PC-3 (cell line): Measurements from ENCODE around the gene PRR14L. TPM values are rescaled to one million over a fixed set of nuclear protein-coding genes. Genes with fewer than 3 reads are reported as not detected.
A peak's percentile ranks its signal among the peaks of the same experiment; 100 is the strongest.

ENCODE experiments used
- ATAC-seq: fragments of 200-7000 bp; cut with Tn5 transposase; 2 replicates; pipeline ENCODE4 v1.9.1; 2020; ENCODE audit warnings: mild to moderate bottlenecking, moderate library complexity
- BruUV-seq: library from RNA; stranded (reverse); fragments of 400-500 nt; replicated peaks from 2 replicates; lab custom pipeline; 2021; lab: Mats Ljungman, UMichigan
- CTCF ChIA-PET: fragments of 300-600 bp; sonication (Branson Sonifier 250); formaldehyde crosslinking; loops from one replicate; lab custom pipeline; 2022; ENCODE audit warnings: antibody characterized with exemption; lab: Charles Lee
- POLR2A ChIA-PET: fragments of 300-600 bp; sonication (Branson Sonifier 250); formaldehyde crosslinking; loops from one replicate; lab custom pipeline; 2022; ENCODE audit warnings: antibody characterized with exemption; ENCODE audit not compliant: unreplicated experiment; lab: Charles Lee
- DNase-seq: peaks from one replicate; pipeline ENCODE4 v3.0.0-alpha.2; 2015
- H2AFZ ChIP-seq: fragments of 300-600 bp; sonication (generic); 2 replicates; pipeline ENCODE4 v1.6.0; 2016; ENCODE audit warnings: antibody characterized with exemption, low read length
- H3F3A ChIP-seq: fragments of 300-600 bp; sonication (generic); one replicate; pipeline ENCODE4 v1.6.0; 2017; ENCODE audit warnings: antibody characterized with exemption, low read length, control low read depth, mild to moderate bottlenecking; ENCODE audit not compliant: unreplicated experiment
- H3K27ac ChIP-seq: fragments of 300-600 bp; sonication (generic); 2 replicates; pipeline ENCODE4 v1.5.1; 2016; ENCODE audit warnings: mild to moderate bottlenecking, low read length
- H3K27me3 ChIP-seq: fragments of 300-600 bp; sonication (generic); 2 replicates; pipeline ENCODE4 v1.6.1; 2016; ENCODE audit warnings: low read length, mixed read lengths
- H3K36me3 ChIP-seq: fragments of 300-600 bp; sonication (generic); 2 replicates; pipeline ENCODE4 v1.6.1; 2016; ENCODE audit warnings: low read depth, mixed run types, low read length, mixed read lengths
- H3K4me1 ChIP-seq: fragments of 300-600 bp; sonication (generic); 2 replicates; pipeline ENCODE4 v1.5.1; 2016; ENCODE audit warnings: low read length; ENCODE audit not compliant: insufficient read depth
- H3K4me2 ChIP-seq: fragments of 300-600 bp; sonication (generic); 2 replicates; pipeline ENCODE4 v1.6.0; 2016; ENCODE audit warnings: low read length
- H3K4me3 ChIP-seq: fragments of 300-600 bp; sonication (generic); 2 replicates; pipeline ENCODE4 v1.5.1; 2016; ENCODE audit warnings: mild to moderate bottlenecking, low read length, mixed read lengths
- H3K79me2 ChIP-seq: fragments of 300-600 bp; sonication (generic); 2 replicates; pipeline ENCODE4 v1.6.1; 2017; ENCODE audit warnings: low read length, mixed read lengths
- H3K9ac ChIP-seq: fragments of 300-600 bp; sonication (generic); 2 replicates; pipeline ENCODE4 v1.6.0; 2016; ENCODE audit warnings: mild to moderate bottlenecking, low read length
- H3K9me2 ChIP-seq: fragments of 300-600 bp; sonication (generic); replicated peaks from 2 replicates; pipeline ENCODE4 v1.6.1; 2016; ENCODE audit warnings: mixed run types, low read length, mixed read lengths
- H3K9me3 ChIP-seq: fragments of 300-600 bp; sonication (generic); 2 replicates; pipeline ENCODE4 v1.6.1; 2016; ENCODE audit warnings: low read length, mixed read lengths
- H4K20me1 ChIP-seq: fragments of 300-600 bp; sonication (generic); 2 replicates; pipeline ENCODE4 v1.6.1; 2016; ENCODE audit warnings: low read length, mixed read lengths
- EZH2 ChIP-seq: fragments of 300-600 bp; sonication (generic); IDR thresholded peaks from one replicate; pipeline ENCODE4 v1.6.1; 2017; ENCODE audit warnings: antibody characterized with exemption, mild to moderate bottlenecking, low read length; ENCODE audit not compliant: unreplicated experiment
- EZH2phosphoT487 ChIP-seq: fragments of 300-600 bp; sonication (generic); IDR thresholded peaks from 2 replicates; pipeline ENCODE4 v1.6.1; 2018; ENCODE audit warnings: mild to moderate bottlenecking, antibody characterized with exemption, low read length, borderline replicate concordance
- intact Hi-C: fragments of 100-400 bp; cut with micrococcal nuclease; formaldehyde crosslinking; loops from 2 replicates; pipeline ENCODE4 v1.9.0; 2023
- total RNA-seq: library from RNA; depleted of rRNA; stranded (reverse); fragments of >200 nt; gene quantifications from 2 replicates; pipeline ENCODE4 v1.2.3, GENCODE V29; 2014
- TF ChIP-seq, protein P1 (sequence below): fragments of 300-600 bp; sonication (generic); conservative IDR thresholded peaks from 2 replicates; pipeline ENCODE4 v1.5.1; 2017; ENCODE audit warnings: antibody characterized with exemption, low read depth, mild to moderate bottlenecking, low read length

The PRR14L gene
- total RNA-seq, 1 experiment from 2014 or later: 9.3 TPM

DNA sequence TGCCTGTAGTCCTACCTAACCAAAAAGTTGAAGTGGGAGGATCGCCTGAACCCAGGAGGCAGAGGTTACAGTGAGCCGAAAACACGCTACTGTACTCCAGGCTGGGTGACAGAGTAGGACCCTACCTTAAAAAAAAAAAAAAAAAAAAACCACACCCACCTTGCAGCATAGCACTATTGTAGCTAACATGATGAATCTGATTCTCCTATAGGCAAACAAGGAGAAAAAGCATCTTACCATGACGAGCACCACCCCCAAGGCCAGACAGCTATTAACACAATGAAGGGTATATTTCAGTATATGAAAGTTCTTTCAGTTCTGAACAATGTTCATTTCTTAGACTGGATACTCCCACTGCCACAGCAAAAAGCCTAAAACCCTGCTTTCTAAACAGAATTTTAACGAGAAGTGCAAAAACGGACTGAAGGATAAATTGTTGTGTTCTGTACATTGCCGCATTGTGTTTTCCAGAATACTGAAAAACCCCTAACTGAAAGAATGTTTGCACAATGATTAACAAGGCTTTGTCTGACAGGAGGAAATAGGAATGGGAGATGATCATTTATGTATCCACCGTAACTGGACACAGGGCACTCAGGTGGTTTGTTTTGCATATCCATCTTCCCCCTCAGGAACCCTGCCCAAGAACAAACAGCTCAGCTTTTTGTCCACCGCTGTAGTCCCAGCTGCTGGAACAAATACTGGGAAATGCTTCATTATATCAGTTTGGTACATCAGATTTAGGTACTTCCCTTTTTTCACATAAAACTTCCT is 96.8 kb downstream of the PRR14L start:
- Histone ChIP-seq H3K4me1 (peaks cover 19% of the 10 kb centered on the region), H3K27ac (peak overlapping the region; percentile 54), H3K9me3 (no peaks in the 10 kb centered on the region), H3K27me3 (no peaks in the 10 kb centered on the region), H3K79me2 (peaks cover 89% of the 10 kb centered on the region), H3F3A (no peaks in the 10 kb centered on the region), H4K20me1 (peaks cover 12% of the 10 kb centered on the region; the same call in 1 of the 2 replicates), H2AFZ (no peak overlapping the region), H3K9ac (no peak overlapping the region), H3K4me3 (no peak overlapping the region; the same call in 1 of the 2 replicates), H3K4me2 (peak overlapping the region; percentile 72), H3K9me2 (no peaks in the 10 kb centered on the region), H3K36me3 (no peaks in the 10 kb centered on the region; the same call in 1 of the 2 replicates)
- no TSS peak for BruUV-seq
- CTCF ChIA-PET: no interaction called here
- no peak for TF ChIP-seq EZH2
- no peak for TF ChIP-seq EZH2phosphoT487
- TF ChIP-seq, protein P1, sequence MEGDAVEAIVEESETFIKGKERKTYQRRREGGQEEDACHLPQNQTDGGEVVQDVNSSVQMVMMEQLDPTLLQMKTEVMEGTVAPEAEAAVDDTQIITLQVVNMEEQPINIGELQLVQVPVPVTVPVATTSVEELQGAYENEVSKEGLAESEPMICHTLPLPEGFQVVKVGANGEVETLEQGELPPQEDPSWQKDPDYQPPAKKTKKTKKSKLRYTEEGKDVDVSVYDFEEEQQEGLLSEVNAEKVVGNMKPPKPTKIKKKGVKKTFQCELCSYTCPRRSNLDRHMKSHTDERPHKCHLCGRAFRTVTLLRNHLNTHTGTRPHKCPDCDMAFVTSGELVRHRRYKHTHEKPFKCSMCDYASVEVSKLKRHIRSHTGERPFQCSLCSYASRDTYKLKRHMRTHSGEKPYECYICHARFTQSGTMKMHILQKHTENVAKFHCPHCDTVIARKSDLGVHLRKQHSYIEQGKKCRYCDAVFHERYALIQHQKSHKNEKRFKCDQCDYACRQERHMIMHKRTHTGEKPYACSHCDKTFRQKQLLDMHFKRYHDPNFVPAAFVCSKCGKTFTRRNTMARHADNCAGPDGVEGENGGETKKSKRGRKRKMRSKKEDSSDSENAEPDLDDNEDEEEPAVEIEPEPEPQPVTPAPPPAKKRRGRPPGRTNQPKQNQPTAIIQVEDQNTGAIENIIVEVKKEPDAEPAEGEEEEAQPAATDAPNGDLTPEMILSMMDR: no peak
- DNase-seq (peak; percentile 67), ATAC-seq (peak; percentile 97)
- intact Hi-C loops: loop anchor here (1.0 kb wide), 1 partner anchor 8 kb away; no protein-coding TSS in a partner anchor
- POLR2A ChIA-PET: interaction anchor here (0.7 kb wide), 1 partner anchor 71 kb away, joined by 4 read pairs; no protein-coding TSS in a partner anchor

DNA sequence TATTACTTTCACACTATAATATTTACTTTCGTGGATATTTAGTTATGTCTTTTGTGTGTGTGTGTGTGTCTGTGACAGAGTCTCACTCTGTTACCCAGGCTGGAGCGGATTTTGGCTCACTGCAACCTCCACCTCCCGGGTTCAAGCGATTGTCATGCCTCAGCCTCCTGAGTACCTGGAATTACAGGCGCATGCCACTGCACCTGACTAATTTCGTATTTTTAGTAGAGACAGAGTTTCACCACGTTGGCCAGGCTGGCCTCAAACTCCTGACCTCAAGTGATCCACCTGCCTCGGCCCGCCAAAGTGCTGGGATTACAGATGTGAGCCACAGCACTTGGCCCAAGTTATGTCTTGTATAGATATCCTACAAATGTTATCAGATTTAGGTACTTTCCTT is 97.8 kb downstream of the PRR14L start:
- Histone ChIP-seq H4K20me1 (peaks cover 12% of the 10 kb centered on the region; the same call in 1 of the 2 replicates), H3K9me3 (no peaks in the 10 kb centered on the region), H2AFZ (no peak overlapping the region), H3K4me3 (no peak overlapping the region), H3K27me3 (no peaks in the 10 kb centered on the region), H3K79me2 (peaks cover 80% of the 10 kb centered on the region), H3K27ac (no peak overlapping the region), H3K9ac (no peak overlapping the region), H3K36me3 (peaks cover 8% of the 10 kb centered on the region), H3K4me2 (no peak overlapping the region), H3K4me1 (peaks cover 27% of the 10 kb centered on the region), H3F3A (peaks cover 2% of the 10 kb centered on the region), H3K9me2 (no peaks in the 10 kb centered on the region)
- BruUV-seq: no TSS peak
- ChIA-PET CTCF (no interaction called here), POLR2A (no interaction called here)
- DNase-seq: no peak
- intact Hi-C loops: no loop called here
- TF ChIP-seq EZH2 (no peak), EZH2phosphoT487 (no peak)
- TF ChIP-seq, protein P1: no peak
- no peak for ATAC-seq

DNA sequence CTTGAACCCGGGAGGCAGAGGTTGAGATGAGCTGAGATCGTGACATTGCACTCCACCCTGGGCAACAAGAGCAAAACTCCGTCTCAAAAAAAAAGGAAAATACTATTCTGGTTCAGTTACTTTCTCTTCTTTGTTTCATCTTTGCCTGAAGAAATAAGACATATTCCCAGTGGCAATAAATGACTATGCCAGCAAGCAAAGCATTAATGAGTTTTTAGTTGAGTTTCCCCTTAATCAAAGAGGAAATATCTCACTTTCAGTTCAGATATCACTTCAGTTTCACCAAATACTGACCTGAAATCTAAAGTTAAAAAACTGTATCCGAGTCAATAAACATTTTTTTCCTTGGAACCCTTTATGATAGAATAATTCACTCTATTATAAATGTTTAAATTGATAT is 98.3 kb downstream of the PRR14L start:
- no peaks in the 10 kb centered on the region for H3K27me3 ChIP-seq
- H4K20me1 ChIP-seq: peaks cover 12% of the 10 kb centered on the region; the same call in 1 of the 2 replicates
- H3K36me3 ChIP-seq: peaks cover 8% of the 10 kb centered on the region
- DNase-seq: no peak
- no peak overlapping the region for H3K4me3 ChIP-seq
- no peak overlapping the region for H2AFZ ChIP-seq
- H3K27ac ChIP-seq: no peak overlapping the region
- BruUV-seq: no TSS peak
- ChIA-PET CTCF (no interaction called here), POLR2A (no interaction called here)
- H3K9ac ChIP-seq: no peak overlapping the region
- peaks cover 31% of the 10 kb centered on the region for H3K4me1 ChIP-seq
- TF ChIP-seq, protein P1: no peak
- TF ChIP-seq EZH2phosphoT487: no peak
- no peak overlapping the region for H3K4me2 ChIP-seq
- H3K9me3 ChIP-seq: no peaks in the 10 kb centered on the region
- ATAC-seq: no peak
- no peaks in the 10 kb centered on the region for H3K9me2 ChIP-seq
- peaks cover 3% of the 10 kb centered on the region for H3F3A ChIP-seq
- peaks cover 76% of the 10 kb centered on the region for H3K79me2 ChIP-seq
- intact Hi-C loops: no loop called here
